Cardiac fibroblast (primary cell): Measurements from ENCODE around the gene CD82.
A peak's percentile ranks its signal among the peaks of the same experiment; 100 is the strongest.

Source experiments
- DNase-seq, 2 donors: peaks; one replicate each; pipeline versions ENCODE4 v3.0.0 to v3.0.0-alpha.2; 2010; ENCODE audit warnings: low read depth in 2 of 2
- H3K4me3 ChIP-seq, 2 donors: replicated peaks in 1 of 2; 1 replicate in 1 of 2; 2 replicates in 1 of 2; pipeline ENCODE4 v1.5.1; 2011; ENCODE audit warnings: low read depth in 2 of 2, low read length in 2 of 2, mild to moderate bottlenecking in 2 of 2, moderate library complexity in 1 of 2
- TF ChIP-seq, protein P1 (sequence below): IDR thresholded peaks from one replicate; pipeline ENCODE4 v1.5.1; 2011; ENCODE audit warnings: low read depth, mild to moderate bottlenecking, low read length, inconsistent platforms

Gene CD82

DNA sequence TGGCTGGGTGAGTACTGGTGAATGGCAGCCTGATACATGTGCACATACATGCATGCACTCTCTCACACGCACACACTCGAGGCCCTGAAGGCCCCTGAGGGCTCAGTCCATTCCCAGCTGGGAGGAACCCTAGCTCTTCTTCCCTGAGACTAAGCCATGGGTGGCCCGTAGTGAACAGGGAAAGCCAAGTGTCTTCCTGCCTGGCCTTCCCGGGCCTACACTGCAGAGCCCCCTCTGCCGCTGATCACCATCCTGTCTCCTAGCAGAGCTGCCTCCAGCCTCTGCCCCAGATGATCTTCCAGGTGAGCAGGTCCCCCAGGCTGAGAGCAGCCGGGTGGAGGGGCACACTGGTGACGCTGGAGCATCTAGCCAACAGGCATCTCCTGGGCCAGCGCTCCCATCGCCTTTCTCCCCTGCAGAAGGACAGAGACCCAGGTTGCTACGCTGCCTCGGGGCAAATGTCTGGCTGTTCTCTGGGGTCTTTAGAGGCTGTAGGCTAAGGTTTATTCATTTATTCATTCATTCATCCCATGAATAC, 57.3 kb downstream of the CD82 start:
- TF ChIP-seq, protein P1, sequence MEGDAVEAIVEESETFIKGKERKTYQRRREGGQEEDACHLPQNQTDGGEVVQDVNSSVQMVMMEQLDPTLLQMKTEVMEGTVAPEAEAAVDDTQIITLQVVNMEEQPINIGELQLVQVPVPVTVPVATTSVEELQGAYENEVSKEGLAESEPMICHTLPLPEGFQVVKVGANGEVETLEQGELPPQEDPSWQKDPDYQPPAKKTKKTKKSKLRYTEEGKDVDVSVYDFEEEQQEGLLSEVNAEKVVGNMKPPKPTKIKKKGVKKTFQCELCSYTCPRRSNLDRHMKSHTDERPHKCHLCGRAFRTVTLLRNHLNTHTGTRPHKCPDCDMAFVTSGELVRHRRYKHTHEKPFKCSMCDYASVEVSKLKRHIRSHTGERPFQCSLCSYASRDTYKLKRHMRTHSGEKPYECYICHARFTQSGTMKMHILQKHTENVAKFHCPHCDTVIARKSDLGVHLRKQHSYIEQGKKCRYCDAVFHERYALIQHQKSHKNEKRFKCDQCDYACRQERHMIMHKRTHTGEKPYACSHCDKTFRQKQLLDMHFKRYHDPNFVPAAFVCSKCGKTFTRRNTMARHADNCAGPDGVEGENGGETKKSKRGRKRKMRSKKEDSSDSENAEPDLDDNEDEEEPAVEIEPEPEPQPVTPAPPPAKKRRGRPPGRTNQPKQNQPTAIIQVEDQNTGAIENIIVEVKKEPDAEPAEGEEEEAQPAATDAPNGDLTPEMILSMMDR = no peak
- DNase-seq = no peak
- no peak overlapping the region for H3K4me3 ChIP-seq

GRCh38 chr11:44623341-44623730, 57.9 kb downstream of the CD82 start:
- no peak for DNase-seq
- TF ChIP-seq, protein P1 = no peak
- no peak overlapping the region for H3K4me3 ChIP-seq

GRCh38 chr11:44623731-44624491, 58.4 kb downstream of the CD82 start:
- no peak overlapping the region for H3K4me3 ChIP-seq
- peak in 1 of 2 donors; percentile 39 for DNase-seq
- TF ChIP-seq, protein P1 = no peak

- TF ChIP-seq, protein P1 = no peak
- no peak for DNase-seq
These were observed 59.3 kb downstream of the CD82 start for GRCh38 chr11:44624761-44625221.

DNA sequence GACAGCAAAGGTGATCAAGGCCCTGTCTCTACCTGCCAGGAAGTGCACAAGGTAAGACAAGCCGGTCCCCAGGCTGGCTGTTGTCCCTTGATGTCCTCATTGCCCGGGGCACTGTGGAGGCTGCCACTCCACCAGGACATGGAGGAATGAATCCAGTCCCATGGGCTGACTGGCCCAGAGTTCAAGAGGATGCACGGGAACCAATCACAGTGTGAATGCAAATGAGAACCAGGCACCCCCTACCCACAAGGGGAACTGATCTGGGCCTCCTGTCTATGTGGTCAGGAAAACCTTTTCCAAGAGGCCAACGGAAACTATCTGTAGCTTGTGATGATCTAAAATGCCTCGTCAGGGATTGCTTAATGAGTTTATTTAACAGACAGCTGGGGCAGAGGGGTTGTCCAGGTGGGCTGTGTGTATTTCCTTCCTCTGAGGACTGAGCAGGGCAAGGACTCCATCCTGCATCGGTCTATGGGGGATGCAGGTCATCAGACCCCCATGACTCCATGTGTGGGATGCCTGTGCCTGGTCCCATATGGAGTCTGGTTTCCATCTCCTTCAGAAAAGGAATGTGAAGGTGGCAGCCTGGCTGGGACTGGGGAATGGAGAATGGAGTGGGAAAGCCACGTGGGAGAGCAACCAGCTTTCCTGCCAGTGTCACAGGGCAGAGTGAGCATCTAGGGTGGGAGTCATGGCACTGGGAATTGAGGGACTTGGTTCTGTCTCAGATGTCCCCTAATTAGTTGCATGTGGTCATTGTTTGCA, 60.5 kb downstream of the CD82 start:
- H3K4me3 ChIP-seq = no peak overlapping the region
- no peak for DNase-seq
- TF ChIP-seq, protein P1 = no peak

More at GRCh38 chr11:44624761-44625221, 59.3 kb downstream of the CD82 start:
- no peak overlapping the region for H3K4me3 ChIP-seq

- TF ChIP-seq, protein P1 = no peak
- no peak overlapping the region for H3K4me3 ChIP-seq
- no peak for DNase-seq
These were observed 61.2 kb downstream of the CD82 start for GRCh38 chr11:44626645-44627044.
